CD4-positive, alpha-beta T cell treated with Interleukin-15 for 4 hours (primary cell): Measurements from ENCODE around the gene RIC8A.
A peak's percentile ranks its signal among the peaks of the same experiment; 100 is the strongest.
"Not testable (repeated sequence)": the region's sequence is repeated elsewhere in the genome, so short reads cannot be mapped to it uniquely, and the experiment has no call there.

Source experiments
- DNase-seq: peaks from one replicate; pipeline ENCODE4 v3.0.0-alpha.2; 2020; ENCODE audit warnings: low spot score

Gene RIC8A

DNA sequence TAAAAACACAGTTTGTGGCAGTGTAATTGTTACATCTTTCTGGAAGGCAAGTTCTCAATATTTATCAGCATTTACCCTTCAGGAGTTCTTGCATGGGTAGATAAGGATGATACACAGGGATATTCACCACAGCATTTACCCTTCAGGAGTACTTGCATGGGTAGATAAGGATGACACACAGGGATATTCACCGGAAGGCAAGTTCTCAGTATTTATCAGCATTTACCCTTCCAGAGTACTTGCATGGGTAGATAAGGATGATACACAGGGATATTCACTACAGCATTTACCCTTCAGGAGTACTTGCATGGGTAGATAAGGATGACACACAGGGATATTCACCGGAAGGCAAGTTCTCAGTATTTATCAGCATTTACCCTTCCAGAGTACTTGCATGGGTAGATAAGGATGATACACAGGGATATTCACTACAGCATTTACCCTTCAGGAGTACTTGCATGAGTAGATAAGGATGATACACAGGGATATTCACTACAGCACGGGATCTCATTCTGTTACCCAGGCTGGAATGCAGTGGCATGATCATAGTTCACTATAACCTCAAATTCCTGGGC is 13.2 kb downstream of the RIC8A start:
- DNase-seq, result not testable (repeated sequence)

DNA sequence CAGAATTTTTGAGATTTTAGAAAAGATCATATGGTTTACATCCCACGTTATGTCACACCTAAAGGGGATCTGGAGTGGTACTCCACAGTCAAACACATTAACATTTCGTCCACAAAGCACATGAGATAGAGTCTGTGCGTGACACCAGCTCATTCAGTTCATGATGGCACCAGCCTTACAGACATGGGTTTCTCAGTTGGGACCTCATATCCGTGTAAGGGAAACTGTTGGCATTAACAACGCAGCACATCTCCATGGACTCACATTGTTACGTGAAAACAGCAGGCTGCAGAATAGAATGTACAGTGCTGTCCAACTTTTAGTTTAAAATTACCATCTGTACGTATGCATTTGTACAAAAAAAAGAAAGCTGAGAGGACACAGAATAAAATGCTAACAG is 14.0 kb downstream of the RIC8A start:
- no peak for DNase-seq

- DNase-seq, result no peak
Measured at GRCh38 chr11:221998-222789, 14.7 kb downstream of the RIC8A start.

- no peak for DNase-seq
Measured at GRCh38 chr11:223026-223789, 15.7 kb downstream of the RIC8A start.

GRCh38 chr11:223884-224283 is 16.4 kb downstream of the RIC8A start:
- no peak for DNase-seq

DNA sequence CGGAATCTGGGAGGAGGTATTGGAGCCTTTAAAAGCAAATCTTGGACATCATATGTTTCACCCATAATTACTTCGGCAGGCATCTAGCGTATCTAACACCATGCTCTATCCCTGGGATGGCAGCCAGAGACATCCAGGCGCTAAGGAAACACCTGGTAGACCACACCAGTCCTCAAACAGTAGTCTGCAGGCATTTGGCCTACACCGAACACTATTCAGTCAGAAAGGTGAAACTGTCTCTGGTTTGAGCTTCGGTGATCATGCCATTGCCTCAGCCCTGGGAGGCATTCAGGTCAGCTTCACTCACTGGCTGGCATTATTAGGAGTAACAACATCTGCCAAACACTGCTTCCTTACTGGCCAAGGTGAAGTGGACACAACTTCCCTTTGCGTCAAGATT is 16.9 kb downstream of the RIC8A start:
- DNase-seq, result no peak

- DNase-seq, result no peak
Measured at GRCh38 chr11:225734-226453, 18.4 kb downstream of the RIC8A start.

DNA sequence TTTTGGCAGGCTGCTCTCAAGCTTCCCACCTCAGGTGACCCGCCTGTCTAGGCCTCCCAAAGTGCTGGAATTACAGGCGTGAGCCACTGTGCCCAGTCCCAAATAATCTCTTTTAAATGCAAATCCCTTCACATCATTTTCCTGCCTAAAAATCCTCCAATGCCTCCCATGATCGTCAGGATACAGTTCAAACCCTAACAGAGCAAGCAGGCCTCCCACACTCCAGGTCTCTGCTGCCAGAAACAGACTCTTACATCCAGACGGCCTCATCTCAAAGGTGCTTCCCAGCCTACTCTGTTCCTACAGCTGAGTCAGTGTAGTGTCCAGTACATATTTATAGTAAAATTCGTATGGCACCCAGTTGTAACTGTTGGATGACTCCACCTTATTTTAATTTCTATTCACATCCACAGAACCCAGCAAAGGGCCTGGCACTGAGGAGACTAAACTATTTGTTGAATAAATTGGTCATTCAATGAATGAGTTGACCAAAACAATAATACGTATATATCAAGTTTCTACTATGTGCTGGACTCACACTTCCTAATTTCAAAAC is 20.4 kb downstream of the RIC8A start:
- DNase-seq, result no peak

GRCh38 chr11:230431-230830 is 22.9 kb downstream of the RIC8A start:
- DNase-seq, result no peak

DNA sequence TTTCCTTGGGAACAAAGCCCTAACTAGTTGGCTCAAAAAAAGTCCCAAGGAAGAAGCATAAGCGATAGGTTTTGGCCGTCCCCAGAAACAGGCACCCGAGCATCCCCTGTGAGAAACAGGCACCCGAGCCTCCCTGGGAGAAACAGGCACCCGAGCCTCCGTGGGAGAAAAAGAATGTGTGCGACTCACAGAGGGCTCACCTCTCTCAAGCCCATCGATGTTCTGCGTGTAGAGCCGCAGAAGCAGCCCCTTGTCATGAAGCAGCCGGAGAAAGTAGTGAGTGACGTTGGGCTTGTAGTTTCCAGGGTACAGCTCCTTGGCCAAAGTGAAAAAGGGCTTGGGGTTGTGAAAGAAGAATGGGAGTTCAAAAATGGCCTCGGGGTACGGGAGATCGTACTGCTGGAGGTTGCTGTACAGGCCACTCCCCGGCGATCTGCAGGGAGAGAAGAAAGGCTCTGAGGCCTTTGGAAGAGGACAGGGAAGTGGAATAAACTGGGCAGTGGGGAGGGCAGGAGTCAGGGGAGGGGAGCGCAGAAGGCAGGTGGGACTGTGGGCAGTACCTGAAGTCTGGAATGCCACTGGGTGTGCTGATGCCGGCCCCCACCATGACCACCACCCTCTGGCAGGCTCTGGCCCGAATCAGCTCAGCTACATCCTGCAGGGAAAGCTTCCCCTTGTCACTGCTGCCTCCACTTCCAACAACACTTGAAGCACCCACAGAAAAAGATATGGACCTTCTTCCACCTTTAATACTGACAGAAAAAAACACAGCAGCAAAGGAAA is 25.5 kb downstream of the RIC8A start:
- no peak for DNase-seq

GRCh38 chr11:235180-235579 is 27.7 kb downstream of the RIC8A start:
- no peak for DNase-seq

GRCh38 chr11:235609-235996 is 28.1 kb downstream of the RIC8A start:
- peak; percentile 41 for DNase-seq

DNA sequence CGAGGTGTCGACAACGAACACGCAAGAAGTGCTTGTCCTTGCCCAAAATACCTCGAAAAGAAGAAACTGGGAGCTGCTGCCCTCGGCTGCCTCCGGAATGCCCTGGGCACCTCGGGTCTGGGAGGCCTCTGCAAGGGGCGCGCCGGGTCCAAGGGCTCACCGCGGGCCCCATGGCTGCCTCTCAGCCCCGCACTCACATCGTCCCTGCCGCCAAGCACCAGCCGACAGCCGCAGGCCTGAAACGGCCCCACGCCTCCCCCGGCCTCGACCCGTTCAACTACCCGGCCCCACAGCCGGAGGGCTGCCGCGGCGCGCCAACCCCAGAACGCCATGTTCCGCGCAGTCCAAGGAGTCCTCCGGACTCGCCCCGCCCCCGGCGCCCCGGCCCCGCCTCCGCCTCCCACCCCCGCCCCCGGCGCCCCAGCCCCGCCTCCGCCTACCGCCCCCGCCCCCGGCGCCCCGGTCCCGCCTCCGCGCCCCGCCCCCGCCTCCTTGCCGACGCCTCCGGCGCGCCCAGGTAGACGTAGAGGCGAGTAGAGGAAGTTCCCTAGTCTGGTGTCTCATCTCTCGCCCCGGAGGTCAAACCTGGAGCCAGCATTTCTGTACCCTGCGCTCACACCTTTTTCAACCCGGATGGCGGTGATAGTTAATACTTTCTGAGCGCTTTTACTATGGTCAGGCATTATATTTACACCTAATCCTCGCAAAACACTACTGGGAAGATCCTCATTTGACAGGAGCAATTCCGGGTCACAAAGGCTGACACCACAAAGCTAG is 28.7 kb downstream of the RIC8A start, which contains the start of gene SIRT3:
Gene SIRT3 (minus strand): TSS at position 346 of the 777 bp plus-strand sequence. CDS start 14 bp downstream, at position 332.
- peak; percentile 88 for DNase-seq

GRCh38 chr11:236774-237767 is 29.6 kb downstream of the RIC8A start, which contains the start of gene PSMD13:
TSS of gene PSMD13 (plus strand) at chr11:236976. CDS start at chr11:237050, 74 bp downstream.
- DNase-seq, result peak; percentile 80

DNA sequence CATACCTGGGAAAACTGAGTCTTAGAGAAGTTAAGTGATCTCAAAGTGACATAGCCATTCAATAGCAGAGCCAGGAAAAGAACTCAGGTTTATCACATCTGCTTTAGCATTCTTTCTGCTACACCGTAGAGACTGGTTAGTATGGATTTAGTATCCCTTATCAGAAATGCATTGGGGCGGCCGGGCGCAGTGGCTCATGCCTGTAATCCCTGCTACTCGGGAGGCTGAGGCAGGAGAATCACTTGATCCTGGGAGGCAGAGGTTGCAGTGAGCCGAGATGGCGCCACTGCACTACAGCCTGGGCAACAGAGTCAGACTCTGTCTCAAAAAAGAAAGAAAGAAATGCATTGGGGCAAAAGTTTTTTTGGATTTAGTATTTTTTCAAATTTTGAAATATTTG is 30.8 kb downstream of the RIC8A start:
- DNase-seq, result not testable (repeated sequence)

DNA sequence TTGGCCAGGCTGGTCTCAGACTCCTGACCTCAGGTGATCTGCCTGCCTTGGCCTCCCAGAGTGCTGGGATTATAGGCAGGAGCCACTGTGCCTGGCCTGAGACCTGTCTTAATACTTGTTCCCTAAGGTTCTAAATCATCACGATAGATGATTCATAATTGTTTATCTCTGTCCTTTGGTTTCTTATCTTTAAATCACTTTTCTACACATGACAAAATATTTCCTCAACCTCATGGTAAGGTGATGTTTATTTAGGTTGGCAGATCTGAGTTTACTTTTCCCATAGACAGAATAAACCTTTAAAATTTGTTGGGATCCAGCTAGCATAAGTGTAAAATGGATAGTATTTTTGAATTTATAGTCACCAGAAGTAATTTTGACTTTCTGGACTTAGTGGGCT is 32.8 kb downstream of the RIC8A start:
- no peak for DNase-seq

GRCh38 chr11:241634-242033 is 34.1 kb downstream of the RIC8A start:
- no peak for DNase-seq

DNA sequence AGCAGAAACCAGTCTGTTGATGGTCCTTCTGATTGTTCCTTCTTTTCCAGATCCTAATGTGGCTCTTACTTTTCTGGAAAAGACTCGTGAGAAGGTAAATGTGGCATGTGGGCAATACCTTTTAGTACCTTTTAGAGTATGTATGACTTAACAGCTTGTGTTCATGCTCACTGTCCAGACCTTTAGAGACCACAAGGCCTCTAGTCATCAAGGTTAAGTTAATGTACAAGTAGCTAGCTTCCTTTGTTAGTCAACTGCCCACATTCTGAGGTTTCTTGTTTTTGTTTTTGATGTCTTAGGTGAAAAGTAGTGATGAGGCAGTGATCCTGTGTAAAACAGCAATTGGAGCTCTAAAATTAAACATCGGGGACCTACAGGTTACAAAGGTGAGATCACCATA is 36.9 kb downstream of the RIC8A start:
- DNase-seq, result no peak

DNA sequence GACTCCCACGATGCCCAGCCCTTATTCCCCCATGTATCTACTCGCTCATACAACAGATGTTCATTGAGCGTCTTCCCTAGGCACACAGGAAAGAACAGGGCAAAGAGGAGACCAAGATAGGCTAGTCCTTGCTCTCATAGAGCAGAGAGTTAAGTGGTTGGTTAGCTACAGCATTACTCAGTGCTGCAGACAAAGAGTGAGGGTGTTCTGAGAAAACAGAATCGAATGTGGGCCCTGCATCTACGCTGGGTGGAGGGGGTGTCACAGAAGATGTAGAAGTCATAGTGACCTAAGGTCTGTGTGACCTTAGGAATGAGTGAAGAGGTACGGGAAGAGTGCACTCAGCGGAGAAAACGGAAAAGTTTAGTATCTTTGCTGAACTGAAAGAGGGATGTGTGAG is 41.6 kb downstream of the RIC8A start:
- no peak for DNase-seq
